Measurements from ENCODE around the gene GJA4. TPM values are rescaled to one million over a fixed set of nuclear protein-coding genes. Genes with fewer than 3 reads are reported as not detected.

Gene GJA4
- total and polyA plus RNA-seq, 2 donors (not counting 1 experiment from before 2014, with no cell fraction given) = not detected

DNA sequence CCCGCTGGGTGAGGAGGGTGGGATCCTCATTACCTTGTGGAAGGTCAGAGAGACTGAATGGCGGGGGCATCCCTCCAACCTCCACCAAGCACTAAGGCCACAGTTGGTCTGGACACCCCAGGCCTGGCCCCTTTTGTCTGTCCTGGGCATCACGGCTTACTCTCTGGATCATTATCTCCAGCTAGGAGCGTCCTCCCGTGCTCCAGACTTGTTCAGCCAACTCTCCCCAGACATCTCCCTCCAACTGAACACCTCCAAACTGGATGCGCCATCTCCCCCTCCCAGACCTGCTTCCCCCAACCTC, 45.2 kb upstream of the GJA4 start:
- no peaks in the 10 kb centered on the region for H3K79me2 ChIP-seq (ENCODE audit: control insufficient read depth, insufficient read depth, low read length)

DNA sequence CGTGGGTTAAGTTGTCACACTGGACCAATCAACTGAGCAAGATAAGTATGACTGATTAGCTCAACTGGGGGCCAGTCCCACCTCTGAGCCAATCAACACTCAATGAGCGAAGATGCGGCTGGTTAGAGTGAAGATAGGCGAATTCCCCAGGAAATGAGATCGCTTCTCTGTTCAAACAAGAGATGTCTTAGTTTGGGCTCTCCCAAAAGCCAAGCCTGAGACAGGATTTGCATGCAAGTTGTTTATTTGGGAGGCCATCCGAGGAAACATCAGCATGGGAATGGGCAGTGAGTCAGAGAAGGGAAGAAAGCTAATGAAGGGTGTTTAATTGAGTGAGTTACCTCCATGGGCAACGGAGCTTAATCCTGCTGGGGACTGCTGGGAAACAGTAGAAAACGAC, 42.8 kb upstream of the GJA4 start:
- Histone ChIP-seq H3K4me3 (replicated peaks in 1 of 4; ENCODE audit: control extremely low read depth in 1 of 4, insufficient read depth in 1 of 4, low read depth in 3 of 4, low read length in 4 of 4) (no peak overlapping the region), H3K4me1 (ENCODE audit: control insufficient read depth, extremely low read depth, insufficient read depth, low read length) (no peaks in the 10 kb centered on the region), H3K4me2 (ENCODE audit: extremely low read depth, insufficient read depth, low read length) (no peak overlapping the region), H3K79me2 (ENCODE audit: control insufficient read depth, insufficient read depth, low read length) (no peaks in the 10 kb centered on the region), H3K9ac (ENCODE audit: insufficient read depth, low read length) (no peak overlapping the region), H3K27ac (ENCODE audit: insufficient read depth, low read length) (no peak overlapping the region), H3K36me3 (ENCODE audit: control insufficient read depth, insufficient read depth, low read length) (no peaks in the 10 kb centered on the region), H3K27me3 (ENCODE audit: control insufficient read depth, insufficient read depth, low read length) (no peaks in the 10 kb centered on the region), H2AFZ (ENCODE audit: low read length) (no peak overlapping the region), H3K9me3 (ENCODE audit: control insufficient read depth, insufficient read depth, low read depth, low read length) (no peaks in the 10 kb centered on the region), H4K20me1 (ENCODE audit: control insufficient read depth, extremely low read depth, insufficient read depth, low read length) (no peaks in the 10 kb centered on the region)
- peak in 1 of 2 donors; percentile 22 for DNase-seq (ENCODE audit: low read depth in 2 of 2)
- TF ChIP-seq, protein P1, sequence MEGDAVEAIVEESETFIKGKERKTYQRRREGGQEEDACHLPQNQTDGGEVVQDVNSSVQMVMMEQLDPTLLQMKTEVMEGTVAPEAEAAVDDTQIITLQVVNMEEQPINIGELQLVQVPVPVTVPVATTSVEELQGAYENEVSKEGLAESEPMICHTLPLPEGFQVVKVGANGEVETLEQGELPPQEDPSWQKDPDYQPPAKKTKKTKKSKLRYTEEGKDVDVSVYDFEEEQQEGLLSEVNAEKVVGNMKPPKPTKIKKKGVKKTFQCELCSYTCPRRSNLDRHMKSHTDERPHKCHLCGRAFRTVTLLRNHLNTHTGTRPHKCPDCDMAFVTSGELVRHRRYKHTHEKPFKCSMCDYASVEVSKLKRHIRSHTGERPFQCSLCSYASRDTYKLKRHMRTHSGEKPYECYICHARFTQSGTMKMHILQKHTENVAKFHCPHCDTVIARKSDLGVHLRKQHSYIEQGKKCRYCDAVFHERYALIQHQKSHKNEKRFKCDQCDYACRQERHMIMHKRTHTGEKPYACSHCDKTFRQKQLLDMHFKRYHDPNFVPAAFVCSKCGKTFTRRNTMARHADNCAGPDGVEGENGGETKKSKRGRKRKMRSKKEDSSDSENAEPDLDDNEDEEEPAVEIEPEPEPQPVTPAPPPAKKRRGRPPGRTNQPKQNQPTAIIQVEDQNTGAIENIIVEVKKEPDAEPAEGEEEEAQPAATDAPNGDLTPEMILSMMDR (conservative IDR thresholded peaks at IDR 0.05 in 1 of 2, IDR thresholded peaks at IDR 0.05 in 1 of 2; ENCODE audit: low read depth in 1 of 2, low read length in 2 of 2) = no peak
- TF ChIP-seq EZH2 (IDR thresholded peaks at IDR 0.05; ENCODE audit: low read length, missing control alignments) = no peak

More for the DNA sequence above, 45.2 kb upstream of the GJA4 start:
- no peaks in the 10 kb centered on the region for H3K36me3 ChIP-seq (ENCODE audit: control insufficient read depth, insufficient read depth, low read length)
- H3K9me3 ChIP-seq (ENCODE audit: control insufficient read depth, insufficient read depth, low read depth, low read length) = no peaks in the 10 kb centered on the region
- H3K4me1 ChIP-seq (ENCODE audit: control insufficient read depth, extremely low read depth, insufficient read depth, low read length) = no peaks in the 10 kb centered on the region
- no peak overlapping the region for H3K9ac ChIP-seq (ENCODE audit: insufficient read depth, low read length)
- no peak for TF ChIP-seq EZH2 (IDR thresholded peaks at IDR 0.05; ENCODE audit: low read length, missing control alignments)
- TF ChIP-seq, protein P1 (conservative IDR thresholded peaks at IDR 0.05 in 1 of 2, IDR thresholded peaks at IDR 0.05 in 1 of 2; ENCODE audit: low read depth in 1 of 2, low read length in 2 of 2) = no peak
- no peak for DNase-seq (ENCODE audit: low read depth in 2 of 2)
- H3K27ac ChIP-seq (ENCODE audit: insufficient read depth, low read length) = no peak overlapping the region
- H3K4me3 ChIP-seq (replicated peaks in 1 of 4; ENCODE audit: control extremely low read depth in 1 of 4, insufficient read depth in 1 of 4, low read depth in 3 of 4, low read length in 4 of 4) = no peak overlapping the region
- no peaks in the 10 kb centered on the region for H3K27me3 ChIP-seq (ENCODE audit: control insufficient read depth, insufficient read depth, low read length)
- H3K4me2 ChIP-seq (ENCODE audit: extremely low read depth, insufficient read depth, low read length) = no peak overlapping the region
- H2AFZ ChIP-seq (ENCODE audit: low read length) = no peak overlapping the region
- no peaks in the 10 kb centered on the region for H4K20me1 ChIP-seq (ENCODE audit: control insufficient read depth, extremely low read depth, insufficient read depth, low read length)

DNA sequence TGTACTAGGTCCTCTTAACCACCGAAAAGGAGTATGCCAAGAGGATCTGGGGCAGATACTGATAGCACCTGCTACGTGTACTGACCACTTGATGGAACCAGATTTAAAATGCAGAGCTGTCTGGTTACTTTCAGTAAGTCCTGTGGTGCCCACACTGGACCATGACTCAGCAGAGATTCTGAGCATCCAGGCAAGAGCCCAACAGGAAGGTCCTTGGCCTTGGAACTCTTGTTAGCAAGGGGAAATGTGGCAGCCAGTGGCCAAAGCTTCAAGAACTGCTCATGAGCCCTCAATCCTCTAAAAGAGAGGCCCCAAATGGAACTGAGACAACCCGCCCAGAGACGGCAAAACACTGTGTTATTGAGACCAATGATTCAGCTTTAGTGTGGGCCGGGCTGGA, 42.2 kb upstream of the GJA4 start:
- Histone ChIP-seq H3K36me3 (ENCODE audit: control insufficient read depth, insufficient read depth, low read length) (no peaks in the 10 kb centered on the region), H3K27ac (ENCODE audit: insufficient read depth, low read length) (no peak overlapping the region), H3K4me2 (ENCODE audit: extremely low read depth, insufficient read depth, low read length) (no peak overlapping the region), H4K20me1 (ENCODE audit: control insufficient read depth, extremely low read depth, insufficient read depth, low read length) (no peaks in the 10 kb centered on the region), H3K79me2 (ENCODE audit: control insufficient read depth, insufficient read depth, low read length) (no peaks in the 10 kb centered on the region), H3K9me3 (ENCODE audit: control insufficient read depth, insufficient read depth, low read depth, low read length) (no peaks in the 10 kb centered on the region), H3K4me1 (ENCODE audit: control insufficient read depth, extremely low read depth, insufficient read depth, low read length) (no peaks in the 10 kb centered on the region), H2AFZ (ENCODE audit: low read length) (no peak overlapping the region), H3K9ac (ENCODE audit: insufficient read depth, low read length) (no peak overlapping the region), H3K27me3 (ENCODE audit: control insufficient read depth, insufficient read depth, low read length) (no peaks in the 10 kb centered on the region), H3K4me3 (replicated peaks in 1 of 4; ENCODE audit: control extremely low read depth in 1 of 4, insufficient read depth in 1 of 4, low read depth in 3 of 4, low read length in 4 of 4) (no peak overlapping the region)
- peak in 1 of 2 donors; percentile 5 for DNase-seq (ENCODE audit: low read depth in 2 of 2)
- TF ChIP-seq EZH2 (IDR thresholded peaks at IDR 0.05; ENCODE audit: low read length, missing control alignments) = no peak
- TF ChIP-seq, protein P1 (conservative IDR thresholded peaks at IDR 0.05 in 1 of 2, IDR thresholded peaks at IDR 0.05 in 1 of 2; ENCODE audit: low read depth in 1 of 2, low read length in 2 of 2) = no peak

Data from fibroblast of lung (primary cell).